ENCODE results near the gene TEC.

TEC gene

GRCh38 chr4:48116582-48116981 is 153.1 kb downstream of the TEC start:
- no peak overlapping the region for H3K4me3 ChIP-seq (ENCODE audit: control insufficient read depth, low read depth, low read length)
- no peak for TF ChIP-seq CTCF (conservative IDR thresholded peaks at IDR 0.05; ENCODE audit: control insufficient read depth, insufficient read depth, low read depth, low read length)
- DNase-seq (ENCODE audit: low read depth): no peak

- no peak for TF ChIP-seq CTCF (conservative IDR thresholded peaks at IDR 0.05; ENCODE audit: control insufficient read depth, insufficient read depth, low read depth, low read length)
- DNase-seq (ENCODE audit: low read depth): no peak
- H3K4me3 ChIP-seq (ENCODE audit: control insufficient read depth, low read depth, low read length): no peak overlapping the region
Observed at GRCh38 chr4:48114412-48114811, 155.2 kb downstream of the TEC start.

DNA sequence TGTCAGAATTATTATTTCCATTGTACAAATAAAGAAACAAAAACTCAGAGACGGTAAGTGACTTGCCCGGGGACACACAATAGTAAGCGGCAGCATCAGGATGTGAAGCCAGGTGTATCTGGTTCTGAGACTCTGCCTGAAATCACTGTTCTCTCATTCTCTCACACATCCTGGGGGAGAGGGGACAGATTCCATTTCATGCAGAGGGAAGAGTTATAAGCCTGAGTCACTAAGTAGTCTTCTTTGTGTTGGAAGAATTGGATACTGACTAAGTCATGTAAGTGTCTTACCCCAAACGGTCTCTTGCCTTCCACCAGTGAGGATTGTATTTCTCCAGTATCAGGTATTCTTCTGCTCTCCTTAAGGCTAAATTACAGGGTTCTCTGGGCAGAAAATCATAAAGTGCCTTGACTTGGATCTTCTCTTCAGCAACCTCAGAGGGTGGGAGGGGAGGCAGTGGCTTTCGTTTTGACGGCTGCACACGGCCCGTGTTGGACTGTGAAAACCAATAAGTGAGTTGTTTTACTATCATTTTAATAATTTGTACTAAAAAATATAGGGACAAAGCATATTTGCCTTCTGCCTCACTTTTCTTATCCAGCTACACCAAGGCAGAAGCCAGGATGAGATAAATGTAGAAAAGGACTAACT is 157.5 kb downstream of the TEC start:
- H3K4me3 ChIP-seq (ENCODE audit: control insufficient read depth, low read depth, low read length): no peak overlapping the region
- peak; percentile 12 for DNase-seq (ENCODE audit: low read depth)
- no peak for TF ChIP-seq CTCF (conservative IDR thresholded peaks at IDR 0.05; ENCODE audit: control insufficient read depth, insufficient read depth, low read depth, low read length)

DNA sequence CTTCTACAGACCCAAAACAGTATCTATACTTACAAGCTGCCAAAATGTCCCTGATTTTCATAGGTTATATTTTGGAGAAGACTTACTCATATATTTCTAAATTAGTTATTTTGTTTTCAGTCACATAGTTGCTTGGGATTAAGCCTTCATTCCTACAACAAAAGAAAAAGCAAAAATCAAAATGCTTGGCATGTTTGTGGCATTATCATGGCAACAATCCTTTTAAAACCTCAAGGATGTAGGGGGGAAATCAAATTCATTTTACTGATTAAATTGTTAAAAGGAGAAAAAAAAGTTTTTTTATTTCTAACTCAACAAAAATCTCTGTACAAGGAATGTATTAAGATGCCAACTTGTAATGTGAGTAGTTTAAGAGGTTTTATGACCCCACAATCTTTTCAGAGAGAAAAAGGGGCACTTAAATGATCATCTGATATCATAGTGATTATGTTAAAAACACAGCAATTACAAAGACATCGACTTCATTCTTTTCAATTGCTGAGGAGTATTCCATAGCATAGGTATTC is 159.1 kb downstream of the TEC start:
- no peak overlapping the region for H3K4me3 ChIP-seq (ENCODE audit: control insufficient read depth, low read depth, low read length)
- no peak for DNase-seq (ENCODE audit: low read depth)
- no peak for TF ChIP-seq CTCF (conservative IDR thresholded peaks at IDR 0.05; ENCODE audit: control insufficient read depth, insufficient read depth, low read depth, low read length)

DNA sequence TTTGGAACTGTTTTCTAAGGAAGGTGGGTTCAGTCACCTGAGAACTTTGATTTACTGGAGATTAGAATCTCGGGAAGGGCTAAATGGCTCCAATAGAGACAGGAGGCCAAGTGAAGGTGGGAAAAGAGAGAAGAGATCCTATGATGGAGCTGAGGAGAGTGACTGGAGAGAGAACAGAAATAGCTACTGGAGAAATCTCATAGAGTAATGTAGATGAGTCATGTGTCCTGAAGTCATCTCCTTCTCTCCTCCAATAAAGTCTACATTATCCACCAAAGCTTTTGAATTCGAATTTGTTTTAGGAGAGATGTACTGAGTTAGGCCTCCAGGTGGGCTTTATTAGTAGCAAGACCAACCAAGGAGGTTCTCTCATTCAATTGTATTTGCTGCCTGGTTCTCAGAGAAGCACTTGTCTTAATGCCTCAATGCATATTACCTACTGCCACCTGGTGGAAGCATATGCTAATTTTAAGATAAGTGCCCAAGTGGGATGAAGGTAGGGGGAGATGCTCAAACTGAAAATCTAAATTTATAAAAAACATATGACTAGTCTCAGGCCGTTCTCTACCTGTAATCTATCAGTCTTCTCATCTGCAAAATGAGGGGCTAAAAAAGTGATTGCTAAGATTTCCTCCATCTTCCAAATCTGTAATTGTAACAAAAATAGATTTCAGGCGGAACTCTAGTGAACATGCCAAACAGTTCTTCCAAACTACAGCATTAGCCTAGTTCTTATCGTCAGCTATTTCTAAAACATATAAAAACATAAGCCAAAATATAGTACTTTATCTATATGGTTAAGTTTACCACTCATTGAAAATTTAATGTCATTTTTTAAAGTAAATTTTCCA is 160.0 kb downstream of the TEC start:
- H3K4me3 ChIP-seq (ENCODE audit: control insufficient read depth, low read depth, low read length): no peak overlapping the region
- peak; percentile 65 for TF ChIP-seq CTCF (conservative IDR thresholded peaks at IDR 0.05; ENCODE audit: control insufficient read depth, insufficient read depth, low read depth, low read length)
- peak; percentile 49 for DNase-seq (ENCODE audit: low read depth)

GRCh38 chr4:48108309-48109073 is 161.1 kb downstream of the TEC start:
- no peak for TF ChIP-seq CTCF (conservative IDR thresholded peaks at IDR 0.05; ENCODE audit: control insufficient read depth, insufficient read depth, low read depth, low read length)
- DNase-seq (ENCODE audit: low read depth): no peak
- H3K4me3 ChIP-seq (ENCODE audit: control insufficient read depth, low read depth, low read length): no peak overlapping the region

All from fibroblast of mammary gland (primary cell).